ENCODE measurements around the gene RAF1. TPM values are rescaled to one million over a fixed set of nuclear protein-coding genes. Genes with fewer than 3 reads are reported as not detected.

RAF1 gene
- total RNA-seq, 4 donors from 2014 or later: 74.5 to 123 (median 110) TPM

DNA sequence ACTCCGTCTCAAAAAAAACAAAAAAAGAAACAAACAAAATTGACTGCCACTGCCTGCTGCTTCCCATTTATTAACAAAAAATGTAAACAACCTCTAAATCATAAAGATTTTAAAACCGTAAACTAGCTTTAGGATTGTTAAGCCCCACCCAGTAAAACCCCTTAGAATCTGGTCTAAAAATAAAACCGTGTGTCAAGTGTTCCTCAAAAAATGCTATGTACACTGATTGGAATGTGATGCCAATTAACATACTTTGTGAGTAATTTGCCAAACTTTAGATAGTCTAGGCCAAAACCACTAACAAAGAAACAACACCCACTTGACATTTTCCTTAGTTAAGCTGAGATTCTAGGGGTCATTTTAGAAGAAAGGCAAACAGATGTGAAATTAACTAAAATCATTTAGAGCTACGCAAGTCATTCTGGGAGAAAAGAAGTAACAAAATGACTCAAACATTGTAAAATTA is 5.3 kb downstream of the RAF1 start:
- peak overlapping the region; percentile 25 to 59 for H3K27ac ChIP-seq
- H3K4me1 ChIP-seq: peaks cover 0 to 7% of the 10 kb centered on the region in 2 donors
- intact Hi-C loops (cut with DNase I; ENCODE audit: low total_unique reads): no loop called here

DNA sequence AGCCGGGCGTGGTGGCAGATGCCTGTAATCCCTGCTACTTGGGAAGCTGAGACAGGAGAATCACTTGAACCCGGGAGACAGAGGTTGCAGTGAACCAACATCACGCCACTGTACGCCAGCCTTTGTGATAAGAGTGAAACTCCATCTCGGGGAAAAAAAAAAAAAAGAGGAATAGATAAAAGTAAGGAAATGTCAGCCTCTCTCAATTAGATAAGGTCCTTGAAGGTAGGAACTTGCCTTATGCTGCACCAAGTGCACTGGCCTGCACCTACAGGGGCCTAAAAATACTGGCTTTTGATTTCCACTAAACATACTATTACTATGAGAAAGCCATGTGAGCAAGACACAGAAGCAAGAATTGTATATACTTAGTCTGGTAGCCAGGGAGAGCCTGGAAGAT is 7.1 kb downstream of the RAF1 start:
- H3K27me3 ChIP-seq: no peaks in the 10 kb centered on the region
- TF ChIP-seq, protein P1, sequence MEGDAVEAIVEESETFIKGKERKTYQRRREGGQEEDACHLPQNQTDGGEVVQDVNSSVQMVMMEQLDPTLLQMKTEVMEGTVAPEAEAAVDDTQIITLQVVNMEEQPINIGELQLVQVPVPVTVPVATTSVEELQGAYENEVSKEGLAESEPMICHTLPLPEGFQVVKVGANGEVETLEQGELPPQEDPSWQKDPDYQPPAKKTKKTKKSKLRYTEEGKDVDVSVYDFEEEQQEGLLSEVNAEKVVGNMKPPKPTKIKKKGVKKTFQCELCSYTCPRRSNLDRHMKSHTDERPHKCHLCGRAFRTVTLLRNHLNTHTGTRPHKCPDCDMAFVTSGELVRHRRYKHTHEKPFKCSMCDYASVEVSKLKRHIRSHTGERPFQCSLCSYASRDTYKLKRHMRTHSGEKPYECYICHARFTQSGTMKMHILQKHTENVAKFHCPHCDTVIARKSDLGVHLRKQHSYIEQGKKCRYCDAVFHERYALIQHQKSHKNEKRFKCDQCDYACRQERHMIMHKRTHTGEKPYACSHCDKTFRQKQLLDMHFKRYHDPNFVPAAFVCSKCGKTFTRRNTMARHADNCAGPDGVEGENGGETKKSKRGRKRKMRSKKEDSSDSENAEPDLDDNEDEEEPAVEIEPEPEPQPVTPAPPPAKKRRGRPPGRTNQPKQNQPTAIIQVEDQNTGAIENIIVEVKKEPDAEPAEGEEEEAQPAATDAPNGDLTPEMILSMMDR (IDR thresholded peaks at IDR 0.05): no peak
- no peak for TF ChIP-seq POLR2A (IDR thresholded peaks at IDR 0.05)
- no peak overlapping the region for H3K4me3 ChIP-seq
- peaks cover 0 to 9% of the 10 kb centered on the region in 2 donors for H3K4me1 ChIP-seq
- DNase-seq: no peak
- intact Hi-C loops (cut with DNase I; ENCODE audit: low total_unique reads): no loop called here
- H3K9me3 ChIP-seq: no peaks in the 10 kb centered on the region
- H3K36me3 ChIP-seq: no peaks in the 10 kb centered on the region
- no peak overlapping the region for H3K27ac ChIP-seq

More for the DNA sequence above, 5.3 kb downstream of the RAF1 start:
- Histone ChIP-seq H3K4me3 (no peak overlapping the region), H3K27me3 (no peaks in the 10 kb centered on the region), H3K9me3 (no peaks in the 10 kb centered on the region), H3K36me3 (no peaks in the 10 kb centered on the region)
- TF ChIP-seq POLR2A (IDR thresholded peaks at IDR 0.05): no peak
- TF ChIP-seq, protein P1 (IDR thresholded peaks at IDR 0.05): no peak
- DNase-seq: no peak

DNA sequence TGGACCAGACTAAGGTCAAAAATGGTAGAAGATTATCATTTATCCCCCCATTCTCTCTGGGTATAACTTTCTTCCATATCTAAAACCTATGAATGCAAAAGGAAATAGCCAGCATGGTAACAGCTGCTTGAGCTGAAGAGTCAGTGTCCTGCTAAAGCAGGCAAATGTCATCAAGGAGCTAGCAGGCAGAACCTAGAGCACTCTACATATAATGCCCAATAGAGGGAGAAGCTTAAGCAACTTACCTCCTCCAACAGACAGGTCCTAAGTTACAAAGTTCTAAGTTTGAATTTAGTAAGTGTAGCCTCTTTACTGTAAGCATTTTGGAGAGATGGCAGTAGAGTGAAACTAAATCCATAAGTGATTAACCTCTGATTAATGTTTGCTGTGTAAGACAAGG is 7.7 kb downstream of the RAF1 start:
- H3K4me1 ChIP-seq: peaks cover 0 to 9% of the 10 kb centered on the region in 2 donors
- DNase-seq: no peak
- no peak overlapping the region for H3K27ac ChIP-seq
- intact Hi-C loops (cut with DNase I; ENCODE audit: low total_unique reads): no loop called here
- no peak for TF ChIP-seq POLR2A (IDR thresholded peaks at IDR 0.05)
- TF ChIP-seq, protein P1 (IDR thresholded peaks at IDR 0.05): no peak
- H3K9me3 ChIP-seq: no peaks in the 10 kb centered on the region
- H3K27me3 ChIP-seq: no peaks in the 10 kb centered on the region
- H3K4me3 ChIP-seq: no peak overlapping the region
- H3K36me3 ChIP-seq: no peaks in the 10 kb centered on the region

DNA sequence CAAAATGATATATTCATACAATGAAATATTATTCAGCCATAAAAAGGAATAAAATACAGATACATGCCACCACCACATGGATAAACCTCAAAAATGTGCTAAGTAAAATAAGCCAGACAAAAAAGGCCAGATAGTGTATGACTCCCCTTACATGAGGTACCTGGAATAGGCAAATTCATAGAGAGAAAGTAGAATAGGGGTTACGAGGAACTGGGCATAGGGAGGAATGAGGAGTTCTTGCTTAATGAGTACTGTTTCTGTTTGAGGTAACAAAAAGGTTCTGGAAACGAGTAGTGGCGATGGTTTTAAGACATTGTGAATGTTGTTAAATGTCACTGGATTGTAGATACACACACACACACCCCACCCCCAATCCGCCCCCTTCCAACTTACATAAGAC is 8.2 kb downstream of the RAF1 start:
- intact Hi-C loops (cut with DNase I; ENCODE audit: low total_unique reads): no loop called here
- H3K9me3 ChIP-seq: no peaks in the 10 kb centered on the region
- no peaks in the 10 kb centered on the region for H3K36me3 ChIP-seq
- H3K27ac ChIP-seq: no peak overlapping the region
- no peaks in the 10 kb centered on the region for H3K27me3 ChIP-seq
- H3K4me3 ChIP-seq: no peak overlapping the region
- peaks cover 0 to 9% of the 10 kb centered on the region in 2 donors for H3K4me1 ChIP-seq
- no peak for DNase-seq
- TF ChIP-seq, protein P1 (IDR thresholded peaks at IDR 0.05): no peak
- no peak for TF ChIP-seq POLR2A (IDR thresholded peaks at IDR 0.05)

DNA sequence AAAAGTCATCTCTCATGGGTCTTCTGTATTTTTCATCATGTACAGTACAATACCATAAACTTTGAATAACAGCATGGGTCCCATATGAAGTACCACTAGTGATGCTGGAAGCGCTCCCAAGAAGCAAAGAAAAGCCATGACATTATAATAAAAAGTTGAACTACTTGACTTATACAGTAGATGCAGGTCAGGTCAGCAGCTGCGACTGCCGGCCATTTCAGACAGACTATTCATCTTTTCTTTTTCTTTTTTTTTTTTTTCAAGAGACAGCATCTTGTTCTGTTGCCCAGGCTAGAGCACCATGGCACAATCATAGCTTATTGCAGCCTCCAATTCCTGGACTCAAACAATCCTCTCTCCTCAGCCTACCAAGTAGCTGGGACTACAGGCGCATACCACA is 10.2 kb downstream of the RAF1 start:
- Histone ChIP-seq H3K4me3 (no peak overlapping the region), H3K9me3 (no peaks in the 10 kb centered on the region), H3K36me3 (no peaks in the 10 kb centered on the region), H3K27me3 (no peaks in the 10 kb centered on the region), H3K4me1 (peaks cover 0 to 4% of the 10 kb centered on the region in 2 donors), H3K27ac (no peak overlapping the region)
- intact Hi-C loops (cut with DNase I; ENCODE audit: low total_unique reads): no loop called here
- no peak for TF ChIP-seq POLR2A (IDR thresholded peaks at IDR 0.05)
- TF ChIP-seq, protein P1 (IDR thresholded peaks at IDR 0.05): no peak
- no peak for DNase-seq

All from uterus (tissue), 4 donors.